Caco-2 (cell line): Measurements from ENCODE around the gene PCDH12. TPM values are rescaled to one million over a fixed set of nuclear protein-coding genes. Genes with fewer than 3 reads are reported as not detected.

Source experiments
- BruUV-seq: library from RNA; stranded (reverse); fragments of 400-500 nt; replicated peaks from 2 replicates; lab custom pipeline; 2021; lab: Mats Ljungman, UMichigan
- CTCF ChIA-PET: fragments of 300-600 bp; sonication (Branson Sonifier 250); formaldehyde crosslinking; loops from one replicate; lab custom pipeline; 2022; ENCODE audit warnings: antibody characterized with exemption; lab: Charles Lee
- POLR2A ChIA-PET: fragments of 300-600 bp; sonication (Branson Sonifier 250); formaldehyde crosslinking; loops from one replicate; lab custom pipeline; 2022; ENCODE audit warnings: antibody characterized with exemption; lab: Charles Lee
- DNase-seq, 2 experiments: peaks; one replicate each; pipeline versions ENCODE4 v3.0.0 to v3.0.0-alpha.2; 2020 to 2022
- H3K27me3 ChIP-seq: replicated peaks from 2 replicates; pipeline ENCODE4 v1.6.0; 2011; ENCODE audit warnings: low read length; ENCODE audit not compliant: control insufficient read depth, insufficient read depth
- H3K36me3 ChIP-seq: 2 replicates; pipeline ENCODE4 v1.5.1; 2011; ENCODE audit warnings: low read length; ENCODE audit not compliant: control insufficient read depth, insufficient read depth
- H3K4me1 ChIP-seq: fragments of 250-450 bp; sonication (Bioruptor Pico); 2 replicates; pipeline ENCODE4 v1.5.1; 2020; ENCODE audit warnings: mild to moderate bottlenecking
- H3K4me3 ChIP-seq: 2 replicates; pipeline ENCODE4 v1.5.1; 2011; ENCODE audit warnings: low read depth, mild to moderate bottlenecking, control low read depth, low read length
- H3K9me3 ChIP-seq: fragments of 250-450 bp; sonication (Bioruptor Pico); 2 replicates; pipeline ENCODE4 v1.5.1; 2020; ENCODE audit warnings: mild to moderate bottlenecking, moderate library complexity
- H3K27ac Mint-ChIP-seq: one replicate; pipeline ENCODE4 v1.8.0; 2022; ENCODE audit warnings: mixed read lengths; ENCODE audit not compliant: unreplicated experiment
- H3K27me3 Mint-ChIP-seq: one replicate; pipeline ENCODE4 v1.8.0; 2022; ENCODE audit warnings: mixed read lengths; ENCODE audit not compliant: insufficient read depth, unreplicated experiment
- H3K36me3 Mint-ChIP-seq: one replicate; pipeline ENCODE4 v1.8.0; 2022; ENCODE audit warnings: mild to moderate bottlenecking, mixed read lengths; ENCODE audit not compliant: insufficient read depth, unreplicated experiment
- H3K4me1 Mint-ChIP-seq: one replicate; pipeline ENCODE4 v1.8.0; 2022; ENCODE audit warnings: low read depth, mixed read lengths; ENCODE audit not compliant: unreplicated experiment
- H3K4me3 Mint-ChIP-seq: one replicate; pipeline ENCODE4 v1.8.0; 2022; ENCODE audit warnings: mild to moderate bottlenecking, moderate library complexity, mixed read lengths; ENCODE audit not compliant: unreplicated experiment
- H3K9me3 Mint-ChIP-seq: one replicate; pipeline ENCODE4 v1.8.0; 2022; ENCODE audit warnings: mixed read lengths; ENCODE audit not compliant: unreplicated experiment
- intact Hi-C: fragments of 100-400 bp; cut with micrococcal nuclease; formaldehyde crosslinking; loops from one replicate; pipeline ENCODE4 v1.10.0; 2022; ENCODE audit not compliant: unreplicated experiment
- total RNA-seq: library from RNA; stranded (reverse); gene quantifications from 2 replicates; pipeline ENCODE4 v1.2.3, GENCODE V29; 2022
- TF ChIP-seq, protein P1 (sequence below), 2 experiments: fragments of 200-600 bp in 1 of 2; IDR thresholded peaks; 1 replicate in 1 of 2; 2 replicates in 1 of 2; pipeline versions ENCODE4 v1.5.1 to v1.8.0; 2011 to 2022; ENCODE audit warnings: antibody characterized with exemption in 1 of 2, control low read depth in 1 of 2, inconsistent platforms in 1 of 2, low read depth in 1 of 2, low read length in 1 of 2, mild to moderate bottlenecking in 1 of 2, moderate library complexity in 1 of 2; ENCODE audit not compliant: insufficient read depth in 1 of 2, severe bottlenecking in 1 of 2, unreplicated experiment in 1 of 2

The PCDH12 gene
- total RNA-seq, 1 experiment from 2014 or later, result not detected

DNA sequence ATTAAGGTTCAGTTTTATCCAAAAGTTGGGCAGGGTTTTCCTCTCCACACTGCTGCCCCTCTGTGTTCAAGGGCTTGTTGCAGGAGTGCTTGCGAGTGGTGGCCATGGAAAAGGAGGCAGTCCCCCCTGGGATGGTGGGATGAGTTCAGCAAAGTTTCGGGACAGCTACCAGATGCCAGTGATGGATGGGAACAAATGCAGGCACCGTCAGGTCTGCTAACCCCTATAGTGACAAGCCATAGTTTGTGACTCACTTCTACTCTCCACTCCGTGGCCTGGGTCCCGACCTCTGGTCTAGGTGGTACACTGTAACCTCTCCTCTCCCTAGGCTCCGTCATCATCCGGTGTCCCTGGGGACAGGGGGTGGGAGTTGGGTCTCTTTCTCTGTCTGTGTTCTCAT is 7.1 kb upstream of the PCDH12 start:
- H3K27ac Mint-ChIP-seq, result no peak overlapping the region
- POLR2A ChIA-PET, result no interaction called here
- CTCF ChIA-PET, result interaction anchor here (0.6 kb wide), 1 partner anchor 38 kb away, joined by 3 read pairs; no protein-coding TSS in a partner anchor

DNA sequence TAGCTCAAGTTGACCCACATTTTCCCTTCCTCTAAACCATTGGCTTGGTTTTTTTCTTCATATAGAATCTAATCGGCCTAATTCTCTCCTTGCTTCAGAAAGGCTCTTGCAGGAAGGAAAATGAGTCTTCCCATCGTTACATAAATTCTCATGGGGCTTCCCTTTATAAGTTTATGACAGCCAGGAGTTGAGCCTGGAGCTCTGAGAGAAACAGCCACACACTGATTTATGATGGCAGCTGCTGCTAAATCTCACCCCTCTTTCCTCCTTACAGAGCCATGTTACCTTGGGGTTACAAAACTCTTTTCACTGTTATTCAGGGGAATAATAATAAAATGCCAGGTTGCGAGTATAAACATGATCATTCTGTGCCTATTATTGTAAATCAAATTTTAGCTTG is 5.7 kb upstream of the PCDH12 start:
- ChIA-PET CTCF (interaction anchor here (1.1 kb wide), 1 partner anchor 40 kb away, joined by 3 read pairs; the partner anchor contains the start of gene DELE1), POLR2A (no interaction called here)
- no peak overlapping the region for H3K27ac Mint-ChIP-seq
- Histone ChIP-seq H3K9me3 (no peaks in the 10 kb centered on the region), H3K27me3 (no peaks in the 10 kb centered on the region), H3K36me3 (no peaks in the 10 kb centered on the region), H3K4me1 (peaks cover 16% of the 10 kb centered on the region), H3K4me3 (no peak overlapping the region)
- DNase-seq, result no peak
- H3K36me3 Mint-ChIP-seq, result peaks cover 5% of the 10 kb centered on the region
- BruUV-seq, result no TSS peak
- no peaks in the 10 kb centered on the region for H3K27me3 Mint-ChIP-seq
- no peak overlapping the region for H3K4me3 Mint-ChIP-seq
- intact Hi-C loops, result no loop called here
- H3K4me1 Mint-ChIP-seq, result peaks cover 6% of the 10 kb centered on the region
- H3K9me3 Mint-ChIP-seq, result no peaks in the 10 kb centered on the region
- TF ChIP-seq, protein P1, sequence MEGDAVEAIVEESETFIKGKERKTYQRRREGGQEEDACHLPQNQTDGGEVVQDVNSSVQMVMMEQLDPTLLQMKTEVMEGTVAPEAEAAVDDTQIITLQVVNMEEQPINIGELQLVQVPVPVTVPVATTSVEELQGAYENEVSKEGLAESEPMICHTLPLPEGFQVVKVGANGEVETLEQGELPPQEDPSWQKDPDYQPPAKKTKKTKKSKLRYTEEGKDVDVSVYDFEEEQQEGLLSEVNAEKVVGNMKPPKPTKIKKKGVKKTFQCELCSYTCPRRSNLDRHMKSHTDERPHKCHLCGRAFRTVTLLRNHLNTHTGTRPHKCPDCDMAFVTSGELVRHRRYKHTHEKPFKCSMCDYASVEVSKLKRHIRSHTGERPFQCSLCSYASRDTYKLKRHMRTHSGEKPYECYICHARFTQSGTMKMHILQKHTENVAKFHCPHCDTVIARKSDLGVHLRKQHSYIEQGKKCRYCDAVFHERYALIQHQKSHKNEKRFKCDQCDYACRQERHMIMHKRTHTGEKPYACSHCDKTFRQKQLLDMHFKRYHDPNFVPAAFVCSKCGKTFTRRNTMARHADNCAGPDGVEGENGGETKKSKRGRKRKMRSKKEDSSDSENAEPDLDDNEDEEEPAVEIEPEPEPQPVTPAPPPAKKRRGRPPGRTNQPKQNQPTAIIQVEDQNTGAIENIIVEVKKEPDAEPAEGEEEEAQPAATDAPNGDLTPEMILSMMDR (IDR thresholded peaks at IDR 0.05; ENCODE audit: insufficient read depth in 1 of 2, low read depth in 1 of 2, low read length in 1 of 2, severe bottlenecking in 1 of 2, unreplicated experiment in 1 of 2), result no peak

More for the DNA sequence above, 7.1 kb upstream of the PCDH12 start:
- no peak for DNase-seq
- Mint-ChIP-seq H3K4me1 (peaks cover 6% of the 10 kb centered on the region), H3K4me3 (no peak overlapping the region), H3K27me3 (no peaks in the 10 kb centered on the region), H3K9me3 (no peaks in the 10 kb centered on the region), H3K36me3 (peaks cover 15% of the 10 kb centered on the region)
- H3K27me3 ChIP-seq, result no peaks in the 10 kb centered on the region
- TF ChIP-seq, protein P1 (IDR thresholded peaks at IDR 0.05; ENCODE audit: insufficient read depth in 1 of 2, low read depth in 1 of 2, low read length in 1 of 2, severe bottlenecking in 1 of 2, unreplicated experiment in 1 of 2), result no peak
- no peak overlapping the region for H3K4me3 ChIP-seq
- H3K4me1 ChIP-seq, result peaks cover 20% of the 10 kb centered on the region
- BruUV-seq, result no TSS peak
- no peaks in the 10 kb centered on the region for H3K36me3 ChIP-seq
- intact Hi-C loops, result no loop called here
- H3K9me3 ChIP-seq, result no peaks in the 10 kb centered on the region

DNA sequence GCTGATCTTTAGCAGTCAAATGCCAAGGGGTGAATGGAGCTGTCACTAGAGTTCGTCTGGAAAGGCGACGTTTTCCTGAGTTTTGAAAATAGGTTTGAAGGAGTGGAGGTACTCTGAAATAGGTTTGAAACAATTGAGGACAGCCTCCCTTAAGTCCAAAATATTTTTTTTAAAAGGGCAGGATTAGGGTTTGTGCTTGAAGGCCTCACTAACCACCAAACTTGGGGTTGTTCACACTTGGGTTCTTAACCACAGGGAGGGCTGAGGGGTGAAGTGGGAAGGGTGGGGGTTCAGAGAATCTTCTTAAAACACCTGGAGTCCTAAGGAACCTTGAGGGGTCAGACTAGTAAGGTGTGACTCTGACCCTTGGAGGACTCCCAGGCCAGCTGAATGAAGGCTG is 3.5 kb upstream of the PCDH12 start:
- H3K36me3 ChIP-seq, result no peaks in the 10 kb centered on the region
- DNase-seq, result no peak
- TF ChIP-seq, protein P1 (IDR thresholded peaks at IDR 0.05; ENCODE audit: insufficient read depth in 1 of 2, low read depth in 1 of 2, low read length in 1 of 2, severe bottlenecking in 1 of 2, unreplicated experiment in 1 of 2), result no peak
- Mint-ChIP-seq H3K27ac (no peak overlapping the region), H3K4me3 (no peak overlapping the region), H3K27me3 (no peaks in the 10 kb centered on the region), H3K4me1 (peaks cover under 1% of the 10 kb centered on the region), H3K36me3 (no peaks in the 10 kb centered on the region), H3K9me3 (no peaks in the 10 kb centered on the region)
- CTCF ChIA-PET, result interaction anchor here (0.6 to 2.9 kb wide), 19 partner anchors 8 to 369 kb away, joined by 3 to 49 read pairs (median 7); partner anchors contain the start of genes DELE1, GNPDA1, PCDH1 and RNF14
- intact Hi-C loops, result no loop called here
- H3K4me3 ChIP-seq, result no peak overlapping the region
- H3K27me3 ChIP-seq, result no peaks in the 10 kb centered on the region
- peaks cover 5% of the 10 kb centered on the region; the same call in 1 of the 2 replicates for H3K4me1 ChIP-seq
- no peaks in the 10 kb centered on the region for H3K9me3 ChIP-seq
- no TSS peak for BruUV-seq
- POLR2A ChIA-PET, result interaction anchor here (1.1 to 1.6 kb wide), 2 partner anchors 7 to 38 kb away, joined by 9 to 17 read pairs; partner anchors contain the start of genes DELE1 and RNF14
